GM10248 (cell line): ENCODE data around the gene ABHD17C.

Experiments
- CTCF ChIA-PET: fragments of 300-600 bp; sonication (Branson Sonifier 250); formaldehyde crosslinking; extraction: SDS; loops from one replicate; lab custom pipeline; 2021; ENCODE audit warnings: antibody characterized with exemption; lab: Yijun Ruan, JAX
- POLR2A ChIA-PET: fragments of 350-650 bp; sonication (Branson Sonifier 250); formaldehyde crosslinking; extraction: SDS; loops from one replicate; lab custom pipeline; 2020; ENCODE audit warnings: antibody characterized with exemption; lab: Yijun Ruan, JAX
- DNase-seq: peaks from one replicate; pipeline ENCODE4 v3.0.0; 2012; ENCODE audit errors: extremely low spot score
- CTCF ChIP-seq: IDR thresholded peaks from 2 replicates; pipeline ENCODE4 v1.5.1; 2012; ENCODE audit warnings: mild to moderate bottlenecking, low read depth; ENCODE audit errors: extremely low read depth, missing control alignments, control extremely low read depth

The ABHD17C gene

GRCh38 chr15:80736560-80736959 lies 41.5 kb downstream of the ABHD17C start:
- CTCF ChIA-PET, result no interaction called here
- DNase-seq, result no peak
- no peak for TF ChIP-seq CTCF
- POLR2A ChIA-PET, result no interaction called here

- POLR2A ChIA-PET, result no interaction called here
- CTCF ChIA-PET, result no interaction called here
- no peak for DNase-seq
- TF ChIP-seq CTCF, result no peak
Observed at GRCh38 chr15:80739919-80740318, 44.8 kb downstream of the ABHD17C start.

GRCh38 chr15:80742081-80742480 lies 47.0 kb downstream of the ABHD17C start:
- no peak for TF ChIP-seq CTCF
- CTCF ChIA-PET, result no interaction called here
- no peak for DNase-seq
- POLR2A ChIA-PET, result no interaction called here

GRCh38 chr15:80743189-80743833 lies 48.2 kb downstream of the ABHD17C start:
- POLR2A ChIA-PET, result no interaction called here
- CTCF ChIA-PET, result no interaction called here

GRCh38 chr15:80744415-80744814 lies 49.3 kb downstream of the ABHD17C start:
- no peak for DNase-seq
- no peak for TF ChIP-seq CTCF
- POLR2A ChIA-PET, result no interaction called here
- CTCF ChIA-PET, result no interaction called here

More at GRCh38 chr15:80743189-80743833, 48.2 kb downstream of the ABHD17C start:
- no peak for TF ChIP-seq CTCF
- DNase-seq, result no peak

GRCh38 chr15:80744826-80745225 lies 49.7 kb downstream of the ABHD17C start:
- TF ChIP-seq CTCF, result no peak
- ChIA-PET CTCF (no interaction called here), POLR2A (no interaction called here)
- DNase-seq, result no peak

GRCh38 chr15:80745888-80746287 lies 50.8 kb downstream of the ABHD17C start:
- ChIA-PET CTCF (no interaction called here), POLR2A (no interaction called here)
- no peak for DNase-seq
- TF ChIP-seq CTCF, result no peak
